ENCODE measurements around the gene RIIAD1. TPM values are rescaled to one million over a fixed set of nuclear protein-coding genes. Genes with fewer than 3 reads are reported as not detected.

Gene RIIAD1
- total and polyA plus RNA-seq, 9 donors = 0.51 to 34.9 (median 0.61) TPM; not detected in 5

DNA sequence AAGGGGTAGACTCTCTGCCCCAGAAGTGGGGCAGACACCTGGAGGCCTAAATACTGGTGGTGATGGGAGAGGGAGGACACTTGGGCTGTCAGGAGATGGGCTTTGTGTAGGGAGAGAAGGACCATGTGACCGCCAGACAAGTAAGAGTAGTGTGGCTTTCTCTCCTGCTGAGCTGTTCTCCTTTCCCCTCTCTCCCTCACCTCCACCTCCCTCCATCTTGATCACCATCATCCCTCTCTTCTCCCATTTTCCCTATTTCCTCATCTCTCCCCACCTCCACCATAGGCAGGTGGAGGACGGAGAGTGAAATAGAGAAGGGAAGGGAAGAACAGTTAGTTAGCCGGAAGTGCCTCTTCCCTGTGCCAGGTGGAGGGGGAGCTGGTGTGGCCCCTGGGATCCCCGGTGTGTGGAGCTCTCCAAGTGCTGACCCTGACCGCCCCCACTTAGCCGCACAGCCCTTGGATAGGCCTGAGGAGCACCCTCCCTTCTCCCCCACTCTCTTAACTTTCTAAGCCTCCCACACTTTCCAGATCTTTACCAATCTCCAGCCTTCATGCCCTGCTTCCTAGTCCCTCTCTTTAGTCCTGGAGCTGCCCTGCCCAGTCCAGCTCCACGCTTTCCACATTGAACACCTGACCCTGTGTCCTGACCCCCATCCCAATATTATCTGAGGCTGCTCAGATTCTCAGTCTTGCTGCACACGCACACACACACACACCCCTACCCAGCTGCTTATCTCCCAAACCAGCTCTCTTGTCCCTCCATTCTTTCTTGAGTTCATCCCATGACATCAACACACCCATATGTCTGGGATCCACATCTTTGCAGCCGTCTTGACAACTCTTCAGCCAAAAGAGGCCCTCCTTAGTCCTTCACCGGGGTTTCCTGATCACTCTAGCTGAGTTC lies 6.2 kb upstream of the RIIAD1 start:
- Histone ChIP-seq H3K4me3 (no peak overlapping the region), H3K27ac (no peak overlapping the region), H3K27me3 (no peaks in the 10 kb centered on the region), H3K9me3 (no peaks in the 10 kb centered on the region), H3K4me1 (ENCODE audit: insufficient read depth) (peaks cover 3% of the 10 kb centered on the region), H3K36me3 (no peaks in the 10 kb centered on the region)
- WGBS, 3 donors = 48 to 50% (median 48%) methylated on average over 10 of the region's 10 CpGs
- no peak for TF ChIP-seq POLR2A (IDR thresholded peaks at IDR 0.05)
- TF ChIP-seq, protein P1, sequence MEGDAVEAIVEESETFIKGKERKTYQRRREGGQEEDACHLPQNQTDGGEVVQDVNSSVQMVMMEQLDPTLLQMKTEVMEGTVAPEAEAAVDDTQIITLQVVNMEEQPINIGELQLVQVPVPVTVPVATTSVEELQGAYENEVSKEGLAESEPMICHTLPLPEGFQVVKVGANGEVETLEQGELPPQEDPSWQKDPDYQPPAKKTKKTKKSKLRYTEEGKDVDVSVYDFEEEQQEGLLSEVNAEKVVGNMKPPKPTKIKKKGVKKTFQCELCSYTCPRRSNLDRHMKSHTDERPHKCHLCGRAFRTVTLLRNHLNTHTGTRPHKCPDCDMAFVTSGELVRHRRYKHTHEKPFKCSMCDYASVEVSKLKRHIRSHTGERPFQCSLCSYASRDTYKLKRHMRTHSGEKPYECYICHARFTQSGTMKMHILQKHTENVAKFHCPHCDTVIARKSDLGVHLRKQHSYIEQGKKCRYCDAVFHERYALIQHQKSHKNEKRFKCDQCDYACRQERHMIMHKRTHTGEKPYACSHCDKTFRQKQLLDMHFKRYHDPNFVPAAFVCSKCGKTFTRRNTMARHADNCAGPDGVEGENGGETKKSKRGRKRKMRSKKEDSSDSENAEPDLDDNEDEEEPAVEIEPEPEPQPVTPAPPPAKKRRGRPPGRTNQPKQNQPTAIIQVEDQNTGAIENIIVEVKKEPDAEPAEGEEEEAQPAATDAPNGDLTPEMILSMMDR (IDR thresholded peaks at IDR 0.05) = no peak
- TF ChIP-seq EP300 (IDR thresholded peaks at IDR 0.05) = no peak
- intact Hi-C loops (cut with DNase I) = no loop called here
- no peak for DNase-seq

DNA sequence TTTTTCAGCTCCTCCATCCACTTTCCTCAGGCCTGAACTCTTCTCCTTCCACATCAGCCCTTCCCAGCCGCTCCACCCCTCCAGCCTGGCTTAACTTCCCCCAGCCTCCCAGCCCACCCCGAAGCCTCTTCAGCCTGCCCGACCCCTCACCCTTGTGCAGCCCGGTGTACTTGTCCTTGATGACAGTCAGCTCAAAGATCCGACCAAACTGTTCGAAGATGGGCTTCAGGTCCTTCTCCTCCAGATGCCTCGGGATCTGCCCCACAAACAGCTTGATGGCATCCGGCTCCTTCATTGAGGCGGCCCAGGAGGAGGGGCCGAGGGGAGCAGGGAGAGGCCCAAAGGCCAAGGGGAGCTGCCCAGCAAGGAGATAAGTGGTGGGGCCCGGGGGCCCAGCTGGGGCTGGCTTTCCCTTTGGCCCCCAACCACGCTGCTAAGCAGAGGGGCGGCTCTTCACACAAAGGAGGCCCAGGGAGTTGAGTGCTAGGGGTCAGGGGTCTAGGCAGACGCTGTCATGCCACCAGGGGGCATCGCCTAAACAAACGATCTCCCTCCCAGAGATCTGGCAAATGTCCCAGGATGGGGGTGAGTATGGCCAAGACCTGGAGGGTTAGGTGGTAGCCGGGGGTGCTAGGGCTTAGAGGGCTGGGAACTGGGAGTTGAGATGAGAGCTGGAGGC lies 5.5 kb upstream of the RIIAD1 start:
- H3K9me3 ChIP-seq = no peaks in the 10 kb centered on the region
- H3K36me3 ChIP-seq = no peaks in the 10 kb centered on the region
- intact Hi-C loops (cut with DNase I) = no loop called here
- no peak overlapping the region for H3K27ac ChIP-seq
- H3K27me3 ChIP-seq = no peaks in the 10 kb centered on the region
- peaks cover 5% of the 10 kb centered on the region for H3K4me1 ChIP-seq (ENCODE audit: insufficient read depth)
- no peak for TF ChIP-seq EP300 (IDR thresholded peaks at IDR 0.05)
- no peak for TF ChIP-seq POLR2A (IDR thresholded peaks at IDR 0.05)
- TF ChIP-seq, protein P1 (IDR thresholded peaks at IDR 0.05) = no peak
- DNase-seq = no peak
- H3K4me3 ChIP-seq = no peak overlapping the region
- 23 to 34% (median 29%) methylated on average over 17 of the region's 17 CpGs for WGBS, 3 donors

DNA sequence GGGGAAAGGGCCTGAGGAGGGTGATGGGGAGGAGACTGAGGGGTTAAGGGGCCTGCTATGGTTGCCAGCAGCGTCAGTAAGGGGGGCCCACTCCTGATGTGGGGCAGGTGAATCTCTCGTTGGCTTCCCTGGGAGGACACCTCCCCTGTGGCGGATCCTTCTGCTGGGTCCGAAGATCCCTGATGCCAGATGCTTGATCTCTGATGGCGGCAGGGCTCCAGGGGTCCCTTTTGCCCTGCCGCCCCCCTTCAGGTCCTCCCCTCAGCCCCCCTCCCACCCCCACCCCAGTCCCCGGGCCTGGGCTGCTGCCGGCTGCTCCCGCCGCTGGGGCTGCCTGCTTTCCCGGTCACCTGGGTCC lies 4.9 kb upstream of the RIIAD1 start:
- H3K4me1 ChIP-seq (ENCODE audit: insufficient read depth) = peaks cover 5% of the 10 kb centered on the region
- TF ChIP-seq, protein P1 (IDR thresholded peaks at IDR 0.05) = no peak
- no peak for TF ChIP-seq POLR2A (IDR thresholded peaks at IDR 0.05)
- TF ChIP-seq EP300 (IDR thresholded peaks at IDR 0.05) = no peak
- H3K9me3 ChIP-seq = no peaks in the 10 kb centered on the region
- 5 to 14% (median 8%) methylated on average over 5 to 11 of the region's 11 CpGs for WGBS, 3 donors
- intact Hi-C loops (cut with DNase I) = no loop called here
- H3K27me3 ChIP-seq = no peaks in the 10 kb centered on the region
- H3K27ac ChIP-seq = no peak overlapping the region
- DNase-seq = no peak
- no peaks in the 10 kb centered on the region for H3K36me3 ChIP-seq
- H3K4me3 ChIP-seq = no peak overlapping the region

DNA sequence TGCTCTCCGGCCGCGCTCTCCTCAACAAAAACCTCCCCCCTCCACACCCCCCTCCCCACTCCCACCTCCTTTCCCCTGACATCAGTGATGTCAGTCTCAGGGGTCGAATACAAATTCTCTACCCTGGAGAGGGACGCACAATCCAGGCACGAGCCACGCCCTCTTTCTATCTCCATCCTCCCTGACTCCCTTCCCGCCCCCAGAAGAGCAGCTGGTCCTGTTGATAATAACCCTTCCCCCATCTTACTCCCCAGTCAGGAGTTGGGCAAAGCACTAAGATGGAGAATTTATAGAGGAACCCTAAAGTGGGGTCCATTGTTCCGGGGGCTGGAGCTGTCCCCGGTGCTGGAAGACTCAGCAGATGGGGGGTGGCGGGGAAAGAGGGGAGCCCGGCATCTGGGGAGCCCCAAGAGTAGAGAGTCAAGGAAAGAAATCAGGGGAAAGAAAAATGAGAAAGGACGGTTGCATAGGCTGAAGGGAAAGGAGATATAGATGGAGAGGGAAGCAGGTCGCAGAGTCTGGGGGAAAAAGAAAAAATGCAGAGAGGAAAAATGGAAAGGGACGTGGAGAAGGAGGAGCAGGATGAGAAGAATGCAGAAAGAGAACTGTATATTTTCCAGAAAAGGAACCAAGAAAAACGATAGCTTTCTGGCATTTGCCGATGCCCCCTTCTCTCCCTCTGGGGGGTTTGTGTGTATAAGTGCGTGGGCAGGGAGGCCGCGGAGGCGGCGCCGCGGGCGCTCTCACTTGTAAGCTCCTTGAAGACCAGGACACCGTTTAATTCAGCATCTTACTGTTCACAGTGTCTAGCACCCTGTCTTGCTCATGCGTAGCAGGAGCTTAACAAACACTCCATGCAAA lies 4.3 kb upstream of the RIIAD1 start, which contains the start of gene CELF3:
TSS of gene CELF3 (minus strand) at position 33 of the 861 bp plus-strand sequence. CDS start 783 bp downstream, outside the sequence.
- Histone ChIP-seq H3K9me3 (no peaks in the 10 kb centered on the region), H3K27me3 (no peaks in the 10 kb centered on the region), H3K4me3 (no peak within 1 kb of the TSS), H3K27ac (no peak within 1 kb of the TSS), H3K4me1 (ENCODE audit: insufficient read depth) (peaks cover 9% of the 10 kb centered on the region), H3K36me3 (no peaks in the 10 kb centered on the region)
- no peak for TF ChIP-seq POLR2A (IDR thresholded peaks at IDR 0.05)
- DNase-seq = no peak
- 1 to 7% (median 2%) methylated on average over 24 to 27 of the region's 27 CpGs for WGBS, 3 donors
- intact Hi-C loops (cut with DNase I) = no loop called here
